Keratinocyte (primary cell): ENCODE results near the gene SPOPL.
"Not testable (repeated sequence)": the region's sequence is repeated elsewhere in the genome, so short reads cannot be mapped to it uniquely, and the experiment has no call there.

ENCODE experiments used
- CTCF ChIP-seq, 3 experiments: IDR thresholded peaks in 1 of 3; conservative IDR thresholded peaks in 1 of 3; optimal IDR thresholded peaks in 1 of 3; 2 replicates in 2 of 3; 3 replicates in 1 of 3; pipeline versions ENCODE3 to v1.5.1; 2011; ENCODE audit warnings: low read length in 3 of 3, mild to moderate bottlenecking in 3 of 3, moderate library complexity in 2 of 3, control low read depth in 1 of 3, inconsistent platforms in 1 of 3; ENCODE audit not compliant: insufficient read depth in 2 of 3; ENCODE audit errors: extremely low read depth in 1 of 3
- EZH2 ChIP-seq: IDR thresholded peaks from one replicate; pipeline ENCODE4 v1.6.1; 2012; ENCODE audit warnings: inconsistent platforms, mild to moderate bottlenecking, low read length, moderate library complexity

GRCh38 chr2:138462689-138463088 is 38.9 kb upstream of the SPOPL start:
- not testable (repeated sequence) for TF ChIP-seq CTCF (optimal IDR thresholded peaks at IDR 0.05 in 1 of 3, IDR thresholded peaks at IDR 0.05 in 1 of 3, conservative IDR thresholded peaks at IDR 0.05 in 1 of 3; ENCODE audit: extremely low read depth in 1 of 3, insufficient read depth in 2 of 3, low read length in 3 of 3); EZH2
